Naive thymus-derived CD8-positive, alpha-beta T cell (primary cell): ENCODE data around the gene TYW5. TPM values are rescaled to one million over a fixed set of nuclear protein-coding genes. Genes with fewer than 3 reads are reported as not detected.
A peak's percentile ranks its signal among the peaks of the same experiment; 100 is the strongest.
"Not testable (repeated sequence)": the region's sequence is repeated elsewhere in the genome, so short reads cannot be mapped to it uniquely, and the experiment has no call there.

Experiments
- ATAC-seq, 2 donors: fragments of 150-1000 bp; cut with Tn5 transposase in 1 of 2; sonication (Bioruptor Pico), chemical (Tn5 transposase) in 1 of 2; 1 replicate in 1 of 2; 2 replicates in 1 of 2; pipeline ENCODE4 v1.10.0; 2021; ENCODE audit warnings: mild to moderate bottlenecking in 2 of 2, moderate library complexity in 2 of 2
- POLR2A ChIA-PET: fragments of 350-600 bp; sonication (Branson Sonifier 250); formaldehyde crosslinking; loops from one replicate; lab custom pipeline; 2021; ENCODE audit warnings: antibody characterized with exemption; lab: Charles Lee
- DNase-seq, 10 donors: peaks; one replicate each; pipeline versions ENCODE4 v3.0.0 to v3.0.0-alpha.2; 2020 to 2022
- H3K27ac Mint-ChIP-seq, 10 donors: one replicate each; pipeline ENCODE4 v1.8.0; 2020 to 2022; ENCODE audit warnings: mild to moderate bottlenecking in 10 of 10, mixed read lengths in 10 of 10, moderate library complexity in 4 of 10, inconsistent platforms in 1 of 10
- H3K27me3 Mint-ChIP-seq, 5 donors: one replicate each; pipeline ENCODE4 v1.8.0; 2021 to 2022; ENCODE audit warnings: mixed read lengths in 5 of 5
- H3K36me3 Mint-ChIP-seq, 3 donors: one replicate each; pipeline ENCODE4 v1.8.0; 2020 to 2022; ENCODE audit warnings: mixed read lengths in 3 of 3, mild to moderate bottlenecking in 2 of 3, inconsistent platforms in 1 of 3
- H3K4me1 Mint-ChIP-seq, 4 donors: one replicate each; pipeline ENCODE4 v1.8.0; 2021 to 2022; ENCODE audit warnings: mixed read lengths in 4 of 4
- H3K4me3 Mint-ChIP-seq, 10 donors: one replicate each; pipeline ENCODE4 v1.8.0; 2020 to 2022; ENCODE audit warnings: mild to moderate bottlenecking in 10 of 10, mixed read lengths in 10 of 10, moderate library complexity in 6 of 10, inconsistent platforms in 1 of 10
- H3K9me3 Mint-ChIP-seq, 9 donors: one replicate each; pipeline ENCODE4 v1.8.0; 2020 to 2022; ENCODE audit warnings: mixed read lengths in 9 of 9, mild to moderate bottlenecking in 3 of 9, inconsistent platforms in 1 of 9, moderate library complexity in 1 of 9
- polyA plus RNA-seq, 3 donors: library from polyadenylated mRNA; unstranded; fragments of 300-500 nt; fragmentation: Illumina TruSeq; gene quantifications; one replicate each; pipeline ENCODE4 v1.2.3, GENCODE V29; 2021
- total RNA-seq, 8 experiments: library from RNA in 2 of 8; stranded (reverse) in 2 of 8; gene quantifications; one replicate each; pipeline ENCODE4 v1.2.3 and lab custom pipeline; 2021 to 2026

The TYW5 gene
- total and polyA plus RNA-seq, 5 experiments from 2014 or later, result 3.5 to 14.6 (median 4.2) TPM

- H3K9me3 Mint-ChIP-seq, result no peaks in the 10 kb centered on the region
- H3K4me1 Mint-ChIP-seq, result peaks cover 0 to 3% (median 0%) of the 10 kb centered on the region in 4 donors
- POLR2A ChIA-PET, result no interaction called here
- H3K27me3 Mint-ChIP-seq, result no peaks in the 10 kb centered on the region
- H3K4me3 Mint-ChIP-seq, result no peak overlapping the region
- no peak for ATAC-seq
- peak overlapping the region in 1 of 10 donors; percentile 47 for H3K27ac Mint-ChIP-seq
- H3K36me3 Mint-ChIP-seq, result peaks cover 0 to 59% (median 0%) of the 10 kb centered on the region in 3 donors
- no peak for DNase-seq
These were observed 21.8 kb downstream of the TYW5 start for GRCh38 chr2:199933466-199933865.

GRCh38 chr2:199932312-199932855 lies 22.9 kb downstream of the TYW5 start:
- Mint-ChIP-seq H3K36me3 (peaks cover 0 to 51% (median 0%) of the 10 kb centered on the region in 3 donors), H3K27me3 (no peaks in the 10 kb centered on the region), H3K4me3 (no peak overlapping the region), H3K4me1 (peaks cover 0 to 4% (median 0%) of the 10 kb centered on the region in 4 donors), H3K9me3 (no peaks in the 10 kb centered on the region), H3K27ac (peak overlapping the region in 4 of 10 donors; percentile 40 to 67 (median 50))
- POLR2A ChIA-PET, result no interaction called here
- ATAC-seq (no peak), DNase-seq (no peak)

- peak overlapping the region in 3 of 10 donors; percentile 8 to 63 (median 44) for H3K27ac Mint-ChIP-seq
- H3K4me1 Mint-ChIP-seq, result peaks cover 0 to 6% (median 1%) of the 10 kb centered on the region in 4 donors
- H3K36me3 Mint-ChIP-seq, result peaks cover 0 to 52% (median 0%) of the 10 kb centered on the region in 3 donors
These were observed 26.0 kb downstream of the TYW5 start for GRCh38 chr2:199929262-199929661.

GRCh38 chr2:199928626-199929025 lies 26.7 kb downstream of the TYW5 start:
- H3K27me3 Mint-ChIP-seq, result no peaks in the 10 kb centered on the region
- H3K4me3 Mint-ChIP-seq, result no peak overlapping the region
- ATAC-seq (no peak), DNase-seq (no peak)
- H3K9me3 Mint-ChIP-seq, result no peaks in the 10 kb centered on the region
- H3K36me3 Mint-ChIP-seq, result peaks cover 0 to 50% (median 0%) of the 10 kb centered on the region in 3 donors
- peaks cover 0 to 6% (median 4%) of the 10 kb centered on the region in 4 donors for H3K4me1 Mint-ChIP-seq
- peak overlapping the region in 7 of 10 donors; percentile 4 to 79 (median 42) for H3K27ac Mint-ChIP-seq
- POLR2A ChIA-PET, result no interaction called here

More at GRCh38 chr2:199929262-199929661, 26.0 kb downstream of the TYW5 start:
- Mint-ChIP-seq H3K4me3 (no peak overlapping the region), H3K27me3 (no peaks in the 10 kb centered on the region), H3K9me3 (no peaks in the 10 kb centered on the region)
- POLR2A ChIA-PET, result no interaction called here
- DNase-seq (no peak), ATAC-seq (no peak)

- H3K27me3 Mint-ChIP-seq, result no peaks in the 10 kb centered on the region
- DNase-seq, result no peak
- POLR2A ChIA-PET, result no interaction called here
- no peak for ATAC-seq
- H3K27ac Mint-ChIP-seq, result peak overlapping the region in 2 of 10 donors; percentile 42 to 51
- no peak overlapping the region for H3K4me3 Mint-ChIP-seq
- no peaks in the 10 kb centered on the region for H3K9me3 Mint-ChIP-seq
- H3K36me3 Mint-ChIP-seq, result peaks cover 0 to 50% (median 0%) of the 10 kb centered on the region in 3 donors
- H3K4me1 Mint-ChIP-seq, result peaks cover 0 to 6% (median 4%) of the 10 kb centered on the region in 4 donors
These were observed 27.1 kb downstream of the TYW5 start for GRCh38 chr2:199928226-199928625.

GRCh38 chr2:199926806-199927205 lies 28.5 kb downstream of the TYW5 start:
- Mint-ChIP-seq H3K9me3 (no peaks in the 10 kb centered on the region), H3K4me3 (no peak overlapping the region), H3K36me3 (peaks cover 0 to 48% (median 0%) of the 10 kb centered on the region in 3 donors), H3K27me3 (no peaks in the 10 kb centered on the region), H3K27ac (peak overlapping the region in 2 of 10 donors; percentile 11 to 41), H3K4me1 (peaks cover 7 to 12% (median 9%) of the 10 kb centered on the region in 4 donors)
- ATAC-seq (no peak), DNase-seq (no peak)
- POLR2A ChIA-PET, result no interaction called here

GRCh38 chr2:199923924-199924323 lies 31.4 kb downstream of the TYW5 start:
- H3K36me3 Mint-ChIP-seq, result peaks cover 0 to 31% (median 2%) of the 10 kb centered on the region in 3 donors
- no peaks in the 10 kb centered on the region for H3K27me3 Mint-ChIP-seq
- peaks cover 8 to 21% (median 11%) of the 10 kb centered on the region in 4 donors for H3K4me1 Mint-ChIP-seq
- DNase-seq (no peak), ATAC-seq (no peak)
- no peaks in the 10 kb centered on the region for H3K9me3 Mint-ChIP-seq
- peak overlapping the region in 4 of 10 donors; percentile 5 to 56 (median 40) for H3K27ac Mint-ChIP-seq
- no peak overlapping the region for H3K4me3 Mint-ChIP-seq
- POLR2A ChIA-PET, result no interaction called here

- Mint-ChIP-seq H3K36me3 (peaks cover 0 to 34% (median 3%) of the 10 kb centered on the region in 3 donors), H3K4me1 (peaks cover 9 to 21% (median 11%) of the 10 kb centered on the region in 4 donors), H3K27me3 (no peaks in the 10 kb centered on the region), H3K4me3 (no peak overlapping the region), H3K9me3 (no peaks in the 10 kb centered on the region), H3K27ac (peak overlapping the region in 3 of 10 donors; percentile 36 to 63 (median 37))
- POLR2A ChIA-PET, result no interaction called here
- DNase-seq (no peak), ATAC-seq (no peak)
These were observed 32.4 kb downstream of the TYW5 start for GRCh38 chr2:199922856-199923255.

GRCh38 chr2:199916980-199917379 lies 38.3 kb downstream of the TYW5 start:
- POLR2A ChIA-PET, result no interaction called here
- Mint-ChIP-seq H3K36me3 (peaks cover 0 to 35% (median 26%) of the 10 kb centered on the region in 3 donors), H3K27ac (no peak overlapping the region), H3K4me1 (peaks cover 17 to 46% (median 25%) of the 10 kb centered on the region in 4 donors), H3K9me3 (peaks cover 0 to 5% (median 0%) of the 10 kb centered on the region in 9 donors), H3K4me3 (no peak overlapping the region), H3K27me3 (no peaks in the 10 kb centered on the region)
- DNase-seq (no peak), ATAC-seq (no peak)

- POLR2A ChIA-PET, result no interaction called here
- peaks cover 21 to 45% (median 37%) of the 10 kb centered on the region in 4 donors for H3K4me1 Mint-ChIP-seq
- peak overlapping the region in 6 of 10 donors; percentile 1 to 46 (median 14) for H3K27ac Mint-ChIP-seq
- peaks cover 0 to 33% (median 26%) of the 10 kb centered on the region in 3 donors for H3K36me3 Mint-ChIP-seq
- no peak for DNase-seq
- peaks cover 0 to 5% (median 0%) of the 10 kb centered on the region in 9 donors for H3K9me3 Mint-ChIP-seq
- ATAC-seq, result no peak
- H3K27me3 Mint-ChIP-seq, result no peaks in the 10 kb centered on the region
- H3K4me3 Mint-ChIP-seq, result peak overlapping the region in 7 of 10 donors; percentile 1 to 41 (median 11)
These were observed 40.8 kb downstream of the TYW5 start for GRCh38 chr2:199914372-199914958.

- H3K4me3 Mint-ChIP-seq, result peak overlapping the region; percentile 45 to 99 (median 84)
- peaks cover 21 to 45% (median 34%) of the 10 kb centered on the region in 4 donors for H3K4me1 Mint-ChIP-seq
- peaks cover 0 to 21% (median 19%) of the 10 kb centered on the region in 3 donors for H3K36me3 Mint-ChIP-seq
- H3K27ac Mint-ChIP-seq, result peak overlapping the region in 2 of 10 donors; percentile 53 to 63
- DNase-seq, H3K9me3 Mint-ChIP-seq, H3K27me3 Mint-ChIP-seq, ATAC-seq: not testable (repeated sequence)
- POLR2A ChIA-PET, result interaction anchor here (1.0 kb wide), 1 partner anchor 10 kb away, joined by 3 read pairs; no protein-coding TSS in a partner anchor
These were observed 42.7 kb downstream of the TYW5 start for GRCh38 chr2:199912553-199913114.

- POLR2A ChIA-PET, result interaction anchor here (1.0 kb wide), 1 partner anchor 9 kb away, joined by 3 read pairs; no protein-coding TSS in a partner anchor
- H3K27me3 Mint-ChIP-seq, result peaks cover 0 to 7% (median 2%) of the 10 kb centered on the region in 5 donors
- peak overlapping the region; percentile 90 to 99 (median 95) for H3K4me3 Mint-ChIP-seq
- no peak for ATAC-seq
- H3K27ac Mint-ChIP-seq, result peak overlapping the region; percentile 92 to 98 (median 94)
- H3K36me3 Mint-ChIP-seq, result peaks cover 0 to 13% (median 12%) of the 10 kb centered on the region in 3 donors
- H3K9me3 Mint-ChIP-seq, result peaks cover 0 to 5% (median 0%) of the 10 kb centered on the region in 9 donors
- H3K4me1 Mint-ChIP-seq, result peaks cover 21 to 42% (median 37%) of the 10 kb centered on the region in 4 donors
- DNase-seq, result no peak
These were observed 43.5 kb downstream of the TYW5 start for GRCh38 chr2:199911877-199912161.
